ENCODE measurements around the gene ODC1.

The ODC1 gene

GRCh38 chr2:10452312-10452711 lies 4.2 kb upstream of the ODC1 start:
- DNase-seq (ENCODE audit: low read depth), result no peak
- TF ChIP-seq CTCF (conservative IDR thresholded peaks at IDR 0.05; ENCODE audit: low read depth, low read length), result no peak
- no peak overlapping the region for H3K4me3 ChIP-seq (ENCODE audit: low read length)

- no peak for TF ChIP-seq CTCF (conservative IDR thresholded peaks at IDR 0.05; ENCODE audit: low read depth, low read length)
- H3K4me3 ChIP-seq (ENCODE audit: low read length), result no peak overlapping the region
- no peak for DNase-seq (ENCODE audit: low read depth)
These were observed 3.7 kb upstream of the ODC1 start for GRCh38 chr2:10451819-10452218.

- no peak overlapping the region for H3K4me3 ChIP-seq (ENCODE audit: low read length)
- no peak for TF ChIP-seq CTCF (conservative IDR thresholded peaks at IDR 0.05; ENCODE audit: low read depth, low read length)
- DNase-seq (ENCODE audit: low read depth), result no peak
These were observed 1.9 kb upstream of the ODC1 start for GRCh38 chr2:10449838-10450691.

GRCh38 chr2:10449486-10449831 lies 1.3 kb upstream of the ODC1 start:
- no peak overlapping the region for H3K4me3 ChIP-seq (ENCODE audit: low read length)
- TF ChIP-seq CTCF (conservative IDR thresholded peaks at IDR 0.05; ENCODE audit: low read depth, low read length), result no peak
- no peak for DNase-seq (ENCODE audit: low read depth)

- no peak for DNase-seq (ENCODE audit: low read depth)
- peak overlapping the region; percentile 48 for H3K4me3 ChIP-seq (ENCODE audit: low read length)
- TF ChIP-seq CTCF (conservative IDR thresholded peaks at IDR 0.05; ENCODE audit: low read depth, low read length), result no peak
These were observed 704 bp upstream of the ODC1 start for GRCh38 chr2:10448576-10449485.

- peak overlapping the region; percentile 97 for H3K4me3 ChIP-seq (ENCODE audit: low read length)
- DNase-seq (ENCODE audit: low read depth), result no peak
These were observed 730 bp downstream of the ODC1 start for GRCh38 chr2:10447300-10447894.

More at GRCh38 chr2:10447300-10447894, 730 bp downstream of the ODC1 start:
- TF ChIP-seq CTCF (conservative IDR thresholded peaks at IDR 0.05; ENCODE audit: low read depth, low read length), result no peak

All from retinal pigment epithelial cell (primary cell).